DND-41 (cell line): Measurements from ENCODE around the gene SUPV3L1.

Source experiments
- EZH2 ChIP-seq: IDR thresholded peaks from 3 replicates; pipeline ENCODE4 v1.6.1; 2012; ENCODE audit warnings: borderline replicate concordance, low read depth, mild to moderate bottlenecking, moderate library complexity, low read length, inconsistent platforms; ENCODE audit not compliant: severe bottlenecking
- TF ChIP-seq, protein P1 (sequence below): IDR thresholded peaks from 2 replicates; pipeline ENCODE4 v1.5.1; 2012; ENCODE audit warnings: borderline replicate concordance, low read length, moderate library complexity, mild to moderate bottlenecking; ENCODE audit not compliant: poor library complexity, severe bottlenecking; ENCODE audit errors: extremely low read depth

- TF ChIP-seq, protein P1, sequence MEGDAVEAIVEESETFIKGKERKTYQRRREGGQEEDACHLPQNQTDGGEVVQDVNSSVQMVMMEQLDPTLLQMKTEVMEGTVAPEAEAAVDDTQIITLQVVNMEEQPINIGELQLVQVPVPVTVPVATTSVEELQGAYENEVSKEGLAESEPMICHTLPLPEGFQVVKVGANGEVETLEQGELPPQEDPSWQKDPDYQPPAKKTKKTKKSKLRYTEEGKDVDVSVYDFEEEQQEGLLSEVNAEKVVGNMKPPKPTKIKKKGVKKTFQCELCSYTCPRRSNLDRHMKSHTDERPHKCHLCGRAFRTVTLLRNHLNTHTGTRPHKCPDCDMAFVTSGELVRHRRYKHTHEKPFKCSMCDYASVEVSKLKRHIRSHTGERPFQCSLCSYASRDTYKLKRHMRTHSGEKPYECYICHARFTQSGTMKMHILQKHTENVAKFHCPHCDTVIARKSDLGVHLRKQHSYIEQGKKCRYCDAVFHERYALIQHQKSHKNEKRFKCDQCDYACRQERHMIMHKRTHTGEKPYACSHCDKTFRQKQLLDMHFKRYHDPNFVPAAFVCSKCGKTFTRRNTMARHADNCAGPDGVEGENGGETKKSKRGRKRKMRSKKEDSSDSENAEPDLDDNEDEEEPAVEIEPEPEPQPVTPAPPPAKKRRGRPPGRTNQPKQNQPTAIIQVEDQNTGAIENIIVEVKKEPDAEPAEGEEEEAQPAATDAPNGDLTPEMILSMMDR: no peak
- no peak for TF ChIP-seq EZH2
Observed at GRCh38 chr10:69145864-69146263, 34.2 kb upstream of the SUPV3L1 start.
